DND-41 (cell line): ENCODE data around the gene MEGF6.

Experiments used
- ATAC-seq: fragments of 200-7000 bp; cut with Tn5 transposase; 3 replicates; pipeline ENCODE4 v1.9.1; 2021; ENCODE audit warnings: low read depth; ENCODE audit not compliant: insufficient read depth
- DNase-seq: peaks from one replicate; pipeline ENCODE4 v3.0.0-alpha.2; 2020
- H2AFZ ChIP-seq: 2 replicates; pipeline ENCODE4 v1.6.0; 2012; ENCODE audit warnings: low read depth, low read length
- H3K27ac ChIP-seq: 2 replicates; pipeline ENCODE4 v1.5.1; 2012; ENCODE audit warnings: low read length, inconsistent platforms
- H3K27me3 ChIP-seq: fragments of 200-600 bp; sonication (generic); 2 replicates; pipeline ENCODE4 v1.6.0; 2012; ENCODE audit warnings: low read length, mild to moderate bottlenecking, inconsistent platforms; ENCODE audit not compliant: insufficient read depth, poor library complexity
- H3K36me3 ChIP-seq: 2 replicates; pipeline ENCODE4 v1.5.1; 2012; ENCODE audit warnings: low read length, inconsistent platforms; ENCODE audit not compliant: insufficient read depth
- H3K4me1 ChIP-seq: 2 replicates; pipeline ENCODE4 v1.5.1; 2012; ENCODE audit warnings: mild to moderate bottlenecking, low read length; ENCODE audit not compliant: insufficient read depth
- H3K4me2 ChIP-seq: 2 replicates; pipeline ENCODE4 v1.6.0; 2012; ENCODE audit warnings: mild to moderate bottlenecking, moderate library complexity, low read length, inconsistent platforms; ENCODE audit not compliant: insufficient read depth
- H3K4me3 ChIP-seq, 2 experiments: fragments of 200-600 bp in 1 of 2; shearing (Covaris generic) in 1 of 2; 2 replicates each; pipeline ENCODE4 v1.5.1; 2012 to 2016; ENCODE audit warnings: inconsistent platforms in 2 of 2, low read length in 2 of 2, mild to moderate bottlenecking in 2 of 2, low read depth in 1 of 2, moderate library complexity in 1 of 2
- H3K79me2 ChIP-seq: 2 replicates; pipeline ENCODE4 v1.6.0; 2012; ENCODE audit warnings: low read length, inconsistent platforms; ENCODE audit not compliant: insufficient read depth
- H3K9ac ChIP-seq: 2 replicates; pipeline ENCODE4 v1.6.0; 2012; ENCODE audit warnings: low read depth, mild to moderate bottlenecking, inconsistent platforms, low read length, moderate library complexity
- H3K9me3 ChIP-seq: 2 replicates; pipeline ENCODE4 v1.5.1; 2012; ENCODE audit warnings: low read length, moderate library complexity, mild to moderate bottlenecking, inconsistent platforms; ENCODE audit not compliant: insufficient read depth, severe bottlenecking
- H4K20me1 ChIP-seq: 2 replicates; pipeline ENCODE4 v1.6.0; 2012; ENCODE audit warnings: low read length; ENCODE audit not compliant: insufficient read depth
- EZH2 ChIP-seq: IDR thresholded peaks from 3 replicates; pipeline ENCODE4 v1.6.1; 2012; ENCODE audit warnings: borderline replicate concordance, low read depth, mild to moderate bottlenecking, moderate library complexity, low read length, inconsistent platforms; ENCODE audit not compliant: severe bottlenecking
- TF ChIP-seq, protein P1 (sequence below): IDR thresholded peaks from 2 replicates; pipeline ENCODE4 v1.5.1; 2012; ENCODE audit warnings: borderline replicate concordance, low read length, moderate library complexity, mild to moderate bottlenecking; ENCODE audit not compliant: poor library complexity, severe bottlenecking; ENCODE audit errors: extremely low read depth

Gene MEGF6

DNA sequence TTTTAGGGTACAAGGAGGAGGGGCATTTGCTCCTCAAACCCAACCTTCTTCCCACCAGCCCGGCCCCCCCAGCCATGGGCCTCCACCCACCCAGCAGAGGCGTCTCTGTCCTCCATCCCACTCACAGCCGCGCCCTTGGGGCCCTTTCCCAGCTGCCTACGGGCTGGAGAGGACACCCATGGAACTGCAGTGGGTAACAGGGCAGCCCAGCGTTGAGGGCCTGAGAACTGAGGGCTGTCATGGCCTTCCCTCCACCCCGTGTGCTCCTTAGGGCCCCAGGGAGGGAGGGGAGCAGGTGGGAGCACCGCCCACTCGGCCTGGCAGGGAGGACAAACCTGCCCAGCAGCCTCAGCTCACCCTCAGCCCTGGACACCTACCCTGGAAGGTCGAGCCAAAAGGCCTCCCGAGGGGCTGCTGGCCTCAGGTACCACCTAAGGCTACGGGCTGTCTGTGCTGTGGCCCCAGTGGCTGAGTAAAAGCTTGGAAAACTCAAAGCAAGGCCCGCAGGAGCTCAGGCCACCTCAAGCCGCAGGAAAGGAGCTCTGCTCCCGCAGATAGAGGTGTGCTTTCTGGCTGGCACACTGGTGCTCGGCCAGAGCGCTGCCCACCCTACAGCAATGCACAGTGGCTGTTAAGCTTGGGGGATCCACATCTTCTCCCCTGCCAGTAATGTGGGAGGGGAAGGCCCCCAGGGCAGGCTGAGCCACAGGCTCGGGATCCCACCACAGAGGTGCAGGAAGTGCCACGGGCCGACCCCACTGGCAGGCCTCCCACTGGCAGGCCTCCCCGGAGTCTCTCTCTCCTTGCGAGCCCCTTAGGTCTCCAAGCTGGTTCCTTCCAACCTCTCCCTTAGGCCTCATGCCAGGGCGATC is 159.1 kb downstream of the MEGF6 start:
- no peak for TF ChIP-seq EZH2
- TF ChIP-seq, protein P1, sequence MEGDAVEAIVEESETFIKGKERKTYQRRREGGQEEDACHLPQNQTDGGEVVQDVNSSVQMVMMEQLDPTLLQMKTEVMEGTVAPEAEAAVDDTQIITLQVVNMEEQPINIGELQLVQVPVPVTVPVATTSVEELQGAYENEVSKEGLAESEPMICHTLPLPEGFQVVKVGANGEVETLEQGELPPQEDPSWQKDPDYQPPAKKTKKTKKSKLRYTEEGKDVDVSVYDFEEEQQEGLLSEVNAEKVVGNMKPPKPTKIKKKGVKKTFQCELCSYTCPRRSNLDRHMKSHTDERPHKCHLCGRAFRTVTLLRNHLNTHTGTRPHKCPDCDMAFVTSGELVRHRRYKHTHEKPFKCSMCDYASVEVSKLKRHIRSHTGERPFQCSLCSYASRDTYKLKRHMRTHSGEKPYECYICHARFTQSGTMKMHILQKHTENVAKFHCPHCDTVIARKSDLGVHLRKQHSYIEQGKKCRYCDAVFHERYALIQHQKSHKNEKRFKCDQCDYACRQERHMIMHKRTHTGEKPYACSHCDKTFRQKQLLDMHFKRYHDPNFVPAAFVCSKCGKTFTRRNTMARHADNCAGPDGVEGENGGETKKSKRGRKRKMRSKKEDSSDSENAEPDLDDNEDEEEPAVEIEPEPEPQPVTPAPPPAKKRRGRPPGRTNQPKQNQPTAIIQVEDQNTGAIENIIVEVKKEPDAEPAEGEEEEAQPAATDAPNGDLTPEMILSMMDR = no peak
- H3K27ac ChIP-seq = no peak overlapping the region
- H3K4me3 ChIP-seq = no peak overlapping the region
- no peaks in the 10 kb centered on the region for H3K9me3 ChIP-seq
- no peak overlapping the region for H2AFZ ChIP-seq
- H3K4me2 ChIP-seq = no peak overlapping the region
- no peak for ATAC-seq
- no peaks in the 10 kb centered on the region for H3K79me2 ChIP-seq
- DNase-seq = no peak
- no peaks in the 10 kb centered on the region; the same call in 1 of the 2 replicates for H3K4me1 ChIP-seq
- H3K9ac ChIP-seq = no peak overlapping the region
- H4K20me1 ChIP-seq = peaks cover 21% of the 10 kb centered on the region
- H3K36me3 ChIP-seq = no peaks in the 10 kb centered on the region
- H3K27me3 ChIP-seq = peaks cover 7% of the 10 kb centered on the region

DNA sequence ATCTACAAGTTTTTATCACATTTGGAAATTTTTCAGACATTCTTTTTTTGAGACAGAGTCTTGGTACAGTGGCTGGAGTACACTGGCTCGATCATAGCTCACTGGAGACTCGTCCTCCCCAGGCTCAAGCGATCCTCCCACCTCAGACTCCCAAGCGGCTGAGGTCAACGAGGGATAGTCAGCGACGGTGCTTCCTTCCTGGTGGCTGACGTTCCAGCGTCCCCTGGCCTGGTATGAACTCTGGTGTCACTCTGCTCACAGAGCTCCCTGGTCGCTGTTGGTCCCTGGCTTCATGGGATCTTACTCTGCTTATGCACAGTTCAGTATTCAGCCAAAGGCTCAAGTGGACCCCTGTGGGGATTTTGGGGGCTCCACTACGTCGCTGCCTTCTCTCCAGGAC is 160.3 kb downstream of the MEGF6 start:
- TF ChIP-seq, protein P1 = no peak
- TF ChIP-seq EZH2 = no peak
- no peak overlapping the region for H3K4me3 ChIP-seq
- H3K9ac ChIP-seq = no peak overlapping the region
- ATAC-seq (no peak), DNase-seq (no peak)
- no peaks in the 10 kb centered on the region for H3K9me3 ChIP-seq
- peaks cover 21% of the 10 kb centered on the region for H4K20me1 ChIP-seq
- no peaks in the 10 kb centered on the region; the same call in 1 of the 2 replicates for H3K4me1 ChIP-seq
- H3K27me3 ChIP-seq = peaks cover 7% of the 10 kb centered on the region
- H3K4me2 ChIP-seq = no peak overlapping the region
- H3K36me3 ChIP-seq = no peaks in the 10 kb centered on the region
- no peak overlapping the region for H3K27ac ChIP-seq
- no peaks in the 10 kb centered on the region for H3K79me2 ChIP-seq
- no peak overlapping the region for H2AFZ ChIP-seq

DNA sequence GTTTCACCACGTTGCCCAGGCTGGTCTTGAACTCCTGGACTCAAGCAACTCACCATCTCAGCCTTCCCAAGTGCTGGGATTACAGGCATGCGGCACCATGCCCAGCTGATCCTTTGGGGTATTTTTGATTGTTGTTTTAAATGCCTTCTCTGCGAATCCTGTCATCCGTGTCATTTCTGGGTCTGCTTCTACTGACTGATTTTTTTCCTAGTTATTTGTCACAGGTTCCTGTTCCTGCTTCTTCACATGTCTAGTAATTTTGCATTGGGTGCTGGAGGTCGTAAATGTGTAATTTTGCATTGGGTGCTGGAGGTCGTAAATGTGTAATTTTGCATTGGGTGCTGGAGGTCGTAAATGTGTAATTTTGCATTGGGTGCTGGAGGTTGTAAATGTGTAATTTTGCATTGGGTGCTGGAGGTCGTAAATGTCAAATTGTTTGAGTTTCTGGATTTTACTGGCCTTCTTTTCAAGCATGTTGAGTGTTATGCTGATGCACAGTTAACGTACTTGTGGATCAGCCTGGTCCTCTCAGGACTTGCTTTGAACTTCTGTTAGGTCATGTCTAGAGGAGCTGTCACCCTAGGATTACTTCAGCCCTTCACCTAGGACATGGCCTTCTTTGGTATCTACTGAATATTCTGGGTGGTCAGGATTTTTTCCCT is 161.0 kb downstream of the MEGF6 start:
- Histone ChIP-seq H3K4me3 (no peak overlapping the region), H4K20me1 (peaks cover 21% of the 10 kb centered on the region), H3K27me3 (peaks cover 7% of the 10 kb centered on the region), H3K9ac (no peak overlapping the region), H3K4me2 (no peak overlapping the region), H3K4me1 (no peaks in the 10 kb centered on the region; the same call in 1 of the 2 replicates), H3K27ac (no peak overlapping the region), H3K36me3 (no peaks in the 10 kb centered on the region), H2AFZ (no peak overlapping the region), H3K9me3 (no peaks in the 10 kb centered on the region), H3K79me2 (no peaks in the 10 kb centered on the region)
- TF ChIP-seq, protein P1 = no peak
- no peak for TF ChIP-seq EZH2
- DNase-seq (no peak), ATAC-seq (no peak)
